HCT116 (cell line): Measurements from ENCODE around the gene UBE2H. TPM values are rescaled to one million over a fixed set of nuclear protein-coding genes. Genes with fewer than 3 reads are reported as not detected.

Source experiments
- ATAC-seq: fragments of 200-7000 bp; cut with Tn5 transposase; 2 replicates; pipeline ENCODE4 v1.9.1; 2020; ENCODE audit warnings: mild to moderate bottlenecking, moderate library complexity
- BruUV-seq: library from RNA; stranded (reverse); fragments of 400-500 nt; replicated peaks from 2 replicates; lab custom pipeline; 2021; lab: Mats Ljungman, UMichigan
- CTCF ChIA-PET: fragments of 300-600 bp; sonication (Branson Sonifier 250); formaldehyde crosslinking; loops from one replicate; lab custom pipeline; 2021; ENCODE audit warnings: antibody characterized with exemption; lab: Charles Lee
- POLR2A ChIA-PET: fragments of 300-600, 350-600 bp; sonication (Branson Sonifier 250); formaldehyde crosslinking; loops from one replicate; lab custom pipeline; 2021; ENCODE audit warnings: antibody characterized with exemption; lab: Charles Lee
- RAD21 ChIA-PET, 2 experiments: fragments of 300-600 bp; sonication (Branson Sonifier 250); formaldehyde crosslinking; loops; one replicate each; lab custom pipeline; 2023; ENCODE audit warnings: low total read pairs in 2 of 2; ENCODE audit not compliant: uncharacterized antibody in 2 of 2, unreplicated experiment in 2 of 2, low non-redundant PET in 1 of 2; lab: Charles Lee
- DNase-seq: peaks from one replicate; pipeline ENCODE4 v3.0.0-alpha.2; 2010; ENCODE audit warnings: low read depth, low spot score
- H2AFZ ChIP-seq: fragments of 200-600 bp; shearing (Covaris generic), sonication (generic); 2 replicates; pipeline ENCODE4 v1.6.1; 2017; ENCODE audit warnings: low read depth, mixed run types, mixed read lengths, antibody characterized with exemption, low read length; ENCODE audit not compliant: poor library complexity, severe bottlenecking
- H3K27ac ChIP-seq: 2 replicates; pipeline ENCODE4 v1.5.1; 2012; ENCODE audit warnings: low read depth, low read length
- H3K27me3 ChIP-seq: fragments of 200-600 bp; sonication (generic); 2 replicates; pipeline ENCODE4 v1.6.1; 2016; ENCODE audit warnings: mixed run types, low read length, mixed read lengths; ENCODE audit not compliant: insufficient read depth
- H3K36me3 ChIP-seq, 2 experiments: fragments of 200-500 bp in 1 of 2; fragments of 200-600 bp in 1 of 2; sonication (Bioruptor generic) in 1 of 2; sonication (generic) in 1 of 2; 2 replicates each; pipeline versions ENCODE4 v1.5.1 to v1.6.1; 2014 to 2016; ENCODE audit warnings: low read length in 2 of 2, inconsistent platforms in 1 of 2, mixed read lengths in 1 of 2, mixed run types in 1 of 2; ENCODE audit not compliant: insufficient read depth in 2 of 2, control insufficient read depth in 1 of 2
- H3K4me1 ChIP-seq, 2 experiments: fragments of 200-600 bp in 1 of 2; sonication (generic) in 1 of 2; 2 replicates each; pipeline versions ENCODE4 v1.5.1 to v1.6.1; 2012 to 2017; ENCODE audit warnings: low read length in 2 of 2, inconsistent platforms in 1 of 2, mild to moderate bottlenecking in 1 of 2, mixed read lengths in 1 of 2, mixed run types in 1 of 2, moderate library complexity in 1 of 2; ENCODE audit not compliant: insufficient read depth in 2 of 2, control insufficient read depth in 1 of 2
- H3K4me2 ChIP-seq: fragments of 200-600 bp; sonication (generic); 2 replicates; pipeline ENCODE4 v1.6.1; 2017; ENCODE audit warnings: mixed run types, low read length, mixed read lengths
- H3K4me3 ChIP-seq, 2 experiments: fragments of 200-600 bp in 1 of 2; sonication (generic) in 1 of 2; replicated peaks in 1 of 2; 2 replicates each; pipeline ENCODE4 v1.5.1; 2011 to 2016; ENCODE audit warnings: low read length in 2 of 2, control low read depth in 1 of 2, low read depth in 1 of 2, mild to moderate bottlenecking in 1 of 2, mixed read lengths in 1 of 2, mixed run types in 1 of 2
- H3K79me2 ChIP-seq: fragments of 200-600 bp; sonication (generic); 2 replicates; pipeline ENCODE4 v1.6.1; 2017; ENCODE audit warnings: mild to moderate bottlenecking, mixed run types, low read length, moderate library complexity, mixed read lengths; ENCODE audit not compliant: insufficient read depth
- H3K9ac ChIP-seq: fragments of 200-600 bp; sonication (generic); 2 replicates; pipeline ENCODE4 v1.6.1; 2016; ENCODE audit warnings: low read length, mixed read lengths
- H3K9me2 ChIP-seq: fragments of 200-600 bp; sonication (generic), shearing (Covaris generic); 2 replicates; pipeline ENCODE4 v1.6.1; 2017; ENCODE audit warnings: mixed run types, mild to moderate bottlenecking, moderate library complexity; ENCODE audit not compliant: insufficient read depth
- H3K9me3 ChIP-seq, 2 experiments: fragments of 200-500 bp in 1 of 2; fragments of 200-600 bp in 1 of 2; sonication (Bioruptor generic) in 1 of 2; sonication (generic) in 1 of 2; 2 replicates each; pipeline ENCODE4 v1.6.1; 2014 to 2017; ENCODE audit warnings: low read length in 2 of 2, mixed read lengths in 2 of 2, inconsistent platforms in 1 of 2, low read depth in 1 of 2, mild to moderate bottlenecking in 1 of 2, mixed run types in 1 of 2, moderate library complexity in 1 of 2; ENCODE audit not compliant: control insufficient read depth in 1 of 2, insufficient read depth in 1 of 2
- H4K20me1 ChIP-seq: fragments of 200-600 bp; sonication (generic), shearing (Covaris generic); 2 replicates; pipeline ENCODE4 v1.6.1; 2017; ENCODE audit warnings: mixed run types, mild to moderate bottlenecking, moderate library complexity; ENCODE audit not compliant: insufficient read depth
- CBX3 ChIP-seq: IDR thresholded peaks from 2 replicates; pipeline ENCODE4 v1.6.1; 2012; ENCODE audit warnings: low read depth
- CEBPB ChIP-seq: IDR thresholded peaks from 2 replicates; pipeline ENCODE4 v1.6.1; 2012; ENCODE audit warnings: low read depth
- EGR1 ChIP-seq: IDR thresholded peaks from 2 replicates; pipeline ENCODE4 v1.6.1; 2012; ENCODE audit warnings: low read depth
- FOSL1 ChIP-seq: IDR thresholded peaks from 2 replicates; pipeline ENCODE4 v1.6.1; 2012; ENCODE audit warnings: low read depth
- POLR2A ChIP-seq: IDR thresholded peaks from 2 replicates; pipeline ENCODE4 v1.7.0; 2011; ENCODE audit warnings: borderline replicate concordance; ENCODE audit not compliant: insufficient read depth, insufficient read length; ENCODE audit errors: extremely low read depth
- RAD21 ChIP-seq: IDR thresholded peaks from 2 replicates; pipeline ENCODE4 v1.6.1; 2012; ENCODE audit warnings: low read depth, mild to moderate bottlenecking
- SIN3A ChIP-seq: IDR thresholded peaks from 2 replicates; pipeline ENCODE4 v1.6.1; 2012; ENCODE audit warnings: low read depth
- SP1 ChIP-seq: IDR thresholded peaks from 2 replicates; pipeline ENCODE4 v1.6.1; 2012; ENCODE audit warnings: low read depth
- SRF ChIP-seq: IDR thresholded peaks from 2 replicates; pipeline ENCODE4 v1.6.1; 2012; ENCODE audit warnings: low read depth
- TCF7L2 ChIP-seq: IDR thresholded peaks from 2 replicates; pipeline ENCODE4 v1.7.0; 2011; ENCODE audit warnings: borderline replicate concordance, inconsistent platforms; ENCODE audit not compliant: insufficient read depth, insufficient read length; ENCODE audit errors: extremely low read depth
- intact Hi-C: fragments of 100-400 bp; cut with micrococcal nuclease; formaldehyde crosslinking; loops from 2 replicates; pipeline ENCODE4 v1.10.0; 2022
- total RNA-seq: library from RNA; stranded (reverse); gene quantifications from one replicate; pipeline ENCODE4 v1.2.1, GENCODE V29; 2021; ENCODE audit not compliant: unreplicated experiment
- TF ChIP-seq, protein P1 (sequence below), 3 experiments: fragments of 200-600 bp in 1 of 3; sonication (generic) in 1 of 3; IDR thresholded peaks in 2 of 3; conservative IDR thresholded peaks in 1 of 3; 2 replicates each; pipeline ENCODE4 v1.5.1; 2012 to 2017; ENCODE audit warnings: low read depth in 2 of 3, low read length in 2 of 3, antibody characterized with exemption in 1 of 3, borderline replicate concordance in 1 of 3, control low read depth in 1 of 3, mild to moderate bottlenecking in 1 of 3, mixed read lengths in 1 of 3, mixed run types in 1 of 3, moderate library complexity in 1 of 3; ENCODE audit not compliant: insufficient read depth in 1 of 3

UBE2H gene
- total RNA-seq, 1 experiment from 2014 or later, result 117 TPM

DNA sequence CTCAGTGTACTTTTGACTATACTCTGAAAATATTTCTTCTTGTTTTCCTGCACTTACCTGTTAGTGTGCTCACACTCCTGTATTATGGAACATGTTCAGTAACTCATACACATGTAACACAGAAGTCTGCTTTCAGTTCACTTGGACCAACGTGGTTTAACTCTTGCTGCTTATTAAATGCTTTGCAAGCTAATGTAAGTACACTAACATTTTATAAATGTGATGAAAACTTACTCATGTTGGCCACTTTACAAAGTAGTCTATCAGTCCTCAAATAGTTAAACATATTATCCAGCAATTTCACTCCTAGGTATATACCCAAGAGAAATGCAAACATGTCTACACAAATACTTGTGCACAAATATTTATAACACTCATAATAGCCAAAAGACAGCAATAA is 98.4 kb downstream of the UBE2H start:
- no peaks in the 10 kb centered on the region for H3K9me2 ChIP-seq
- no peaks in the 10 kb centered on the region for H4K20me1 ChIP-seq
- DNase-seq (no peak), ATAC-seq (peak; percentile 39)
- no peaks in the 10 kb centered on the region for H3K27me3 ChIP-seq
- peak overlapping the region in 1 of 2 experiments; percentile 18; a peak in 2 of 4 replicates for H3K4me3 ChIP-seq
- H3K27ac ChIP-seq, result peak overlapping the region; percentile 97
- H3K36me3 ChIP-seq, result no peaks in the 10 kb centered on the region; a peak in 1 of 4 replicates
- RAD21 ChIA-PET, result no interaction called here
- CTCF ChIA-PET, result no interaction called here
- intact Hi-C loops, result no loop called here
- peaks cover 61% of the 10 kb centered on the region for H3K79me2 ChIP-seq
- H3K9ac ChIP-seq, result peak overlapping the region; percentile 43
- POLR2A ChIA-PET, result interaction anchor here (1.9 kb wide), 1 partner anchor 94 kb away, joined by 3 read pairs; no protein-coding TSS in a partner anchor
- BruUV-seq, result no TSS peak
- no peak overlapping the region for H2AFZ ChIP-seq
- TF ChIP-seq SRF (0 out of 2 replicates have a peak, but pooled peaks have one; percentile 4), EGR1 (no peak)
- peak overlapping the region; percentile 65 for H3K4me2 ChIP-seq
- no peaks in the 10 kb centered on the region for H3K9me3 ChIP-seq
- peaks cover 96 to 98% of the 10 kb centered on the region in 2 experiments for H3K4me1 ChIP-seq

DNA sequence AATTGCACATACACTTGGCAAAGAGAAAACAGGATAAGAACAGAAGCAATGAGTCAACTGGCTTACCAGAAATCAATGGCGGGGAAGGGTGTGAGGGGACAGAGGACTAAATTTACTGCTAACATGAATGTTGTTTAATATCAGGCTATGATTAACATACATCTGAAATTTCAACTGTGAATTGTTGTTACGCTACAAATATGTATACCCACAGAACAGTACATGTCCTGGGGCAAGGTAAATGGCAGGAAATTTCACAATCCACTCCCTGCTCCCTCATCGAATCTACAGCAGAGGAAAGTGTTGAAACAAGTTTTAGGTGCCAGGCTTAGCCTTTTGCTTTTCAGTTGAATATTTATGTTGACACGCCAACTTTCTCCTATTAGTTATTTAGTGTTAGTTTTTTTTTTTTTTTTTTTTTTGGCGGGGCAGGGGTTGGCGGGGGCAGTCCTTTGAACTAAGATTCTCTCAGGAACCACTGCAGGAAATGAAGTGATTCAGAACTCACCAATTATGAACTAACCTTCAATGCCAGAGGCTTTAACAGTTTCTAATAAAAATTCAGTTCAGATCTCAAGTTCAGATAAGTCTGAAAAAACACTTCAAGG is 99.0 kb downstream of the UBE2H start:
- peak overlapping the region; percentile 6 to 18; a peak in 2 of 4 replicates for H3K4me3 ChIP-seq
- ChIA-PET RAD21 (no interaction called here), CTCF (no interaction called here), POLR2A (no interaction called here)
- DNase-seq, result peak; percentile 37
- H3K36me3 ChIP-seq, result no peaks in the 10 kb centered on the region; a peak in 1 of 4 replicates
- peak overlapping the region; percentile 65 for H3K4me2 ChIP-seq
- ATAC-seq, result peak; percentile 72
- intact Hi-C loops, result no loop called here
- peak overlapping the region; percentile 97 for H3K27ac ChIP-seq
- TF ChIP-seq SIN3A (0 out of 2 replicates have a peak, but pooled peaks have one; percentile 28), RAD21 (0 out of 2 replicates have a peak, but pooled peaks have one; percentile 2), SP1 (peak; percentile 72), CEBPB (peak; percentile 88), TCF7L2 (peak; percentile 64), FOSL1 (peak; percentile 39), POLR2A (no peak), CBX3 (0 out of 2 replicates have a peak, but pooled peaks have one; percentile 26), SRF (peak; percentile 38; the same call in 1 of the 2 replicates)
- TF ChIP-seq, protein P1, sequence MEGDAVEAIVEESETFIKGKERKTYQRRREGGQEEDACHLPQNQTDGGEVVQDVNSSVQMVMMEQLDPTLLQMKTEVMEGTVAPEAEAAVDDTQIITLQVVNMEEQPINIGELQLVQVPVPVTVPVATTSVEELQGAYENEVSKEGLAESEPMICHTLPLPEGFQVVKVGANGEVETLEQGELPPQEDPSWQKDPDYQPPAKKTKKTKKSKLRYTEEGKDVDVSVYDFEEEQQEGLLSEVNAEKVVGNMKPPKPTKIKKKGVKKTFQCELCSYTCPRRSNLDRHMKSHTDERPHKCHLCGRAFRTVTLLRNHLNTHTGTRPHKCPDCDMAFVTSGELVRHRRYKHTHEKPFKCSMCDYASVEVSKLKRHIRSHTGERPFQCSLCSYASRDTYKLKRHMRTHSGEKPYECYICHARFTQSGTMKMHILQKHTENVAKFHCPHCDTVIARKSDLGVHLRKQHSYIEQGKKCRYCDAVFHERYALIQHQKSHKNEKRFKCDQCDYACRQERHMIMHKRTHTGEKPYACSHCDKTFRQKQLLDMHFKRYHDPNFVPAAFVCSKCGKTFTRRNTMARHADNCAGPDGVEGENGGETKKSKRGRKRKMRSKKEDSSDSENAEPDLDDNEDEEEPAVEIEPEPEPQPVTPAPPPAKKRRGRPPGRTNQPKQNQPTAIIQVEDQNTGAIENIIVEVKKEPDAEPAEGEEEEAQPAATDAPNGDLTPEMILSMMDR (IDR thresholded peaks at IDR 0.05 in 2 of 3, conservative IDR thresholded peaks at IDR 0.05 in 1 of 3; ENCODE audit: borderline replicate concordance in 1 of 3, insufficient read depth in 1 of 3, low read depth in 2 of 3, low read length in 2 of 3), result no peak
- peak overlapping the region; percentile 43 for H3K9ac ChIP-seq
- peaks cover 60% of the 10 kb centered on the region for H3K79me2 ChIP-seq
- BruUV-seq, result TSS peak; percentile 15
- no peaks in the 10 kb centered on the region for H3K9me2 ChIP-seq
- H3K27me3 ChIP-seq, result no peaks in the 10 kb centered on the region
- H3K4me1 ChIP-seq, result peaks cover 94 to 96% of the 10 kb centered on the region in 2 experiments
- H3K9me3 ChIP-seq, result no peaks in the 10 kb centered on the region
- no peak overlapping the region for H2AFZ ChIP-seq
- H4K20me1 ChIP-seq, result no peaks in the 10 kb centered on the region
